GM20000 (cell line): ENCODE results near the gene TRAF2.

ENCODE experiments used
- DNase-seq: peaks from one replicate; pipeline ENCODE4 v3.0.0; 2012; ENCODE audit warnings: low spot score
- TF ChIP-seq, protein P1 (sequence below): IDR thresholded peaks from 2 replicates; pipeline ENCODE4 v1.5.1; 2012; ENCODE audit warnings: mild to moderate bottlenecking, control low read depth; ENCODE audit errors: extremely low read depth, missing control alignments

The TRAF2 gene

DNA sequence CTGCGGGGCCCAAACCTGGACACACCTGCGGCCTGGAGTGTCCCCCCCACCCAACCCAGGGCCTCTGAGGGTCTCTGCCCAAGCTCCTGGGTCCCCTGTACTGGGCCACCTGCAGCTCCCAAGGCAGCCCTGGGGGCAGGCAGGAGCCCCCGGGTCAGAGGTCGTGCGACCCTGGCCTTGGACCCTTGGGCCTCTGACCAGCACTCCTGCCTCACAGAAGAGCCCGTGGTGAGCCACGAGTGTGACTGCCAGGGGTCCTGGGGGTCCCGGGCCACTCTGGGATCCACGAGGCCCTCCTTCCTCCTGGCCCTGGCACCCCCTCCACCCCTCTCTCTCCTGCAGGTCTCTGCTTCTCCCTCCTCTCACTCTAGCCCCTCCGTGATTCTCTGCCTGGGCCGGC lies 86.0 kb downstream of the TRAF2 start:
- DNase-seq, result no peak
- TF ChIP-seq, protein P1, sequence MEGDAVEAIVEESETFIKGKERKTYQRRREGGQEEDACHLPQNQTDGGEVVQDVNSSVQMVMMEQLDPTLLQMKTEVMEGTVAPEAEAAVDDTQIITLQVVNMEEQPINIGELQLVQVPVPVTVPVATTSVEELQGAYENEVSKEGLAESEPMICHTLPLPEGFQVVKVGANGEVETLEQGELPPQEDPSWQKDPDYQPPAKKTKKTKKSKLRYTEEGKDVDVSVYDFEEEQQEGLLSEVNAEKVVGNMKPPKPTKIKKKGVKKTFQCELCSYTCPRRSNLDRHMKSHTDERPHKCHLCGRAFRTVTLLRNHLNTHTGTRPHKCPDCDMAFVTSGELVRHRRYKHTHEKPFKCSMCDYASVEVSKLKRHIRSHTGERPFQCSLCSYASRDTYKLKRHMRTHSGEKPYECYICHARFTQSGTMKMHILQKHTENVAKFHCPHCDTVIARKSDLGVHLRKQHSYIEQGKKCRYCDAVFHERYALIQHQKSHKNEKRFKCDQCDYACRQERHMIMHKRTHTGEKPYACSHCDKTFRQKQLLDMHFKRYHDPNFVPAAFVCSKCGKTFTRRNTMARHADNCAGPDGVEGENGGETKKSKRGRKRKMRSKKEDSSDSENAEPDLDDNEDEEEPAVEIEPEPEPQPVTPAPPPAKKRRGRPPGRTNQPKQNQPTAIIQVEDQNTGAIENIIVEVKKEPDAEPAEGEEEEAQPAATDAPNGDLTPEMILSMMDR, result no peak

DNA sequence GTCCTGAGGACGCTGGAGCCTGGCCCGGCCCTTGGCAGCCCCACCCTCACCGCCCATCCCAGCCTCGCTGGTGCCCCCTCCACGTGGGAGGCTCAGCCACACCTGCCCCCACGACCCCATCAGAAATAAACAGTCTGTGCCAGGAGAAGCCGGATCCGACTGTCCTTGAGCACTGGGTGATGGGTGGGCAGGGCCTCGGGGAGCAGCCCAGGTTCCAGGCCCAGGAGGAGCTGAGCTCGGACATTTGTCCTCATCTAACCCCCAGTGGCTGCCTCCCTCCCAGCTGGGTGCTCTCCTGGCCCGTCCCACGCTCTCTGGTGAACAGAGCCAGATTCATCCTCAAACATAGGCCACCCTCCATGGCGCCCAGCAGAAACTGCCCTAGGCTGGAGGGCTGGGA lies 86.4 kb downstream of the TRAF2 start:
- no peak for DNase-seq

DNA sequence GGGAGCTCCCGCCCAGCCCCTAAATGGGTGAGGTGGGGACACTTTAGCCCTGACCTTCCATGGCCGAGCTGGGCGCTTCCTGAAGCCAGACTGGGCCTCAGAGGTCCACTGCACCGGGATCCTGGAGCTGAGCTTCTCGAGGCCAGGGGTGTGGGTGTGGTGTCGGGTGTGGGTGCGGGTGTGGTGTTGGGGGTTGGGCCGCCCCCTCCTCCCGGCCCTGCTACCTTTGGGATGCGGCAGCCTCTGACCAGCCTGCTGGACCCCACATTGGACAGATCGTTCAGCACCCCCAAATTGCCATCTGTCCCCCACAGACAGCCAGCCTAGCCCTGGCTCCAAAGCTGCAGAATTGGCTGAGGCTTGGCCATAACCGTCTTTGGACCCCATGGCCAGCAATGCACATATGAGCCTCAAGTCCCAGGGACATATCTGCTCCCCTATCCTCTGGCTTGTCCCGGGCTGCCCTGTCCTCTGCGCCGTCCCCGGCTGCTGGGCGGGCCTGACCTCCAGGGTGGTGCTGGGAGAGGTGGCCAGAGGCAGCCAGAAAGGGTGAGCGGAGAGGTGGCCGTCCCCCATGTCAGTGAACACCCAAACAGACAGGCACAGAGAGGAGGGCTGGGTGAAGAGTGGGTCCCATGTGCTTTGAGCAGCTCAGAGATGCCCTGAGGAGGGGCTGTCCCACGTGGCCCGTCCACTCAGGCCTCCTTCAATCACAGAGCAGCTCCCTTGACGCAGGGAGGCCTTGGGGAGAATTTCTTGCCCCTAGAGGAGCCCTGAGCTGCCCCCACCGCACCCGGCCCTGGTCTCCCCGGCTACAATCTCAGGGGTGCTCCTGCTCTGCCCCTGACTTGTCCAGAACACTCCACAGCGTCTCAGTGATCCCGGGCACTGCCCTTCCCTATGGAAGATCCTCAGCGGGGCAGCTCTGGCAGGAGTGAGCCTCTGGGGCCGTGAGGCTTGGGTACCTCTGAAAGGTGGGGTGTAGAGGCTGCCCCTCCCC lies 87.6 kb downstream of the TRAF2 start:
- no peak for DNase-seq
- TF ChIP-seq, protein P1, result no peak

More for the DNA sequence above, 86.4 kb downstream of the TRAF2 start:
- TF ChIP-seq, protein P1, result no peak

DNA sequence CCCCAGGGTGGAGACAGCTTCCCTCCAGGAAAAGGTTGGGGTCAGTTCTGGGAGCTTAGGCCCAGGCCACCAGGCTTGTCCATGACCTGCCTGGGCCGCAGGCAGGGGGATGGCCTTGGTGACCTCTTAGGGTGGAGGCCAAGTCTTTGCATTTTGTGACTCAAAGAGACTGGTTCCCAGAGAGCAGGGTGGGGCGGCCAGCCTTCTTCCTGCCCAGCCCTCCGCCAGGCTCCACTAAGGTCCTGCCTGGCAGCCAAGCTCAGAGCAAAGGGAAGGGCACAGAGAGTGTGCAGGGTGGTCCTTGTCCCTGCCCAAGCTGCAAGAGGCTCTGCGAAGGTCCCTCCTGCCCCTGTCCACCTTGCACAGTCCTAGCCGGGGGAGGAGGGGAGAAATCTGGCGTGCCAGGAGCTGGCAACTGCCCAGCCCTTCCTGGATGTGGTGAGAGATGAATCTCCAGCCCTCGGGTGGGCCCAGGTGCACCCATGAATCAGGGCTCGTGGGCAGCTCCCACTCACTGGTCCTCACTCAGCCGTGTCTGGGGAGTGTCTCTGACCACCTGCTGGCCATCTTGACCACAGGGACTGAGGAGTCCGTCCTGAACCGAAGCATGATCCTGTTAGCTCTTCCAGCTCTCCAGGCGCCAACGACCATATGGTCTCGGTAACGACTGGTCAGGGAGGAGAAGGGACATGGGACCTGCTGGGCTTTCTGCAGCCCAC lies 88.7 kb downstream of the TRAF2 start:
- DNase-seq, result no peak
- TF ChIP-seq, protein P1, result no peak

DNA sequence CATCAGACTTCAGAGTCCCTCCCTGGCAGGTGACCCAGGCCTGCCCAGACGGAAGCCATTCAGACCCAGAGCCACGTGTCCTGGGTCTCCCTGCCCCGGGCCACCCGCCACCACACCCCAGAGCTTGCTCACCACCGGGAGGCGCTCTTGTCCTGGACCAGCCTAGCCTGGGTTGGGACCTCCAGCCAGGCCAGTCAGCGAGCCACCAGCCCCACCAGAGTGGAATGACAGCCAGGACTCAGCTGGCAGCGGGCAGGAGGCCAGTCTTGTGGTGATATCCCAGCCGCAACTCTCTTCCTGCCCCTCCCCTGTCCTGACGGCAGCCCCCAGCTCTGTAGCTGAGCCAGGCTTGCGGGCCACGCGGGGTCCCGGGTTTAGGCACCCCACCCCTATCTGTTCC lies 89.3 kb downstream of the TRAF2 start:
- no peak for DNase-seq
- TF ChIP-seq, protein P1, result peak; percentile 5
